ENCODE data around the gene SORL1.

DNA sequence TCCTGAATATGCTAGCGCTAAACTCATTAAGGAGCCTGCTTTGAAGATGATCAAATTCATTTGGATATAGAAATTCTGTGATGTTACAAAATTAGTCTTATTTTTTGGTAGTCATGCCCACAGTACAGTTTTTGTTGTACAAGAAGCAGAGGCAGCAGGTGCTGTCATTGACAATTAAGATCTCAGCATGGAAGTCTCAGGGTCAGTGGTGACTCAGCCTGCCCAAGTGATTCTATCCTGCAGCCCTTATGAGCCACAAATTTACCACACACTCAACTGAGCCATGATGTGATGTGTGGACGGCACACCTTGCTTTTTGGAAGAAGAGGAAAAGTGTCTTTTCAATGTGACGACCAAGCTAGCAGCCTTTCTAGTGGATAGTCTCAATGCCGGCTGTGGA is 154.2 kb downstream of the SORL1 start:
- TF ChIP-seq, protein P1, sequence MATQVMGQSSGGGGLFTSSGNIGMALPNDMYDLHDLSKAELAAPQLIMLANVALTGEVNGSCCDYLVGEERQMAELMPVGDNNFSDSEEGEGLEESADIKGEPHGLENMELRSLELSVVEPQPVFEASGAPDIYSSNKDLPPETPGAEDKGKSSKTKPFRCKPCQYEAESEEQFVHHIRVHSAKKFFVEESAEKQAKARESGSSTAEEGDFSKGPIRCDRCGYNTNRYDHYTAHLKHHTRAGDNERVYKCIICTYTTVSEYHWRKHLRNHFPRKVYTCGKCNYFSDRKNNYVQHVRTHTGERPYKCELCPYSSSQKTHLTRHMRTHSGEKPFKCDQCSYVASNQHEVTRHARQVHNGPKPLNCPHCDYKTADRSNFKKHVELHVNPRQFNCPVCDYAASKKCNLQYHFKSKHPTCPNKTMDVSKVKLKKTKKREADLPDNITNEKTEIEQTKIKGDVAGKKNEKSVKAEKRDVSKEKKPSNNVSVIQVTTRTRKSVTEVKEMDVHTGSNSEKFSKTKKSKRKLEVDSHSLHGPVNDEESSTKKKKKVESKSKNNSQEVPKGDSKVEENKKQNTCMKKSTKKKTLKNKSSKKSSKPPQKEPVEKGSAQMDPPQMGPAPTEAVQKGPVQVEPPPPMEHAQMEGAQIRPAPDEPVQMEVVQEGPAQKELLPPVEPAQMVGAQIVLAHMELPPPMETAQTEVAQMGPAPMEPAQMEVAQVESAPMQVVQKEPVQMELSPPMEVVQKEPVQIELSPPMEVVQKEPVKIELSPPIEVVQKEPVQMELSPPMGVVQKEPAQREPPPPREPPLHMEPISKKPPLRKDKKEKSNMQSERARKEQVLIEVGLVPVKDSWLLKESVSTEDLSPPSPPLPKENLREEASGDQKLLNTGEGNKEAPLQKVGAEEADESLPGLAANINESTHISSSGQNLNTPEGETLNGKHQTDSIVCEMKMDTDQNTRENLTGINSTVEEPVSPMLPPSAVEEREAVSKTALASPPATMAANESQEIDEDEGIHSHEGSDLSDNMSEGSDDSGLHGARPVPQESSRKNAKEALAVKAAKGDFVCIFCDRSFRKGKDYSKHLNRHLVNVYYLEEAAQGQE (IDR thresholded peaks at IDR 0.05; ENCODE audit: low read depth), result no peak
- TF ChIP-seq, protein P2, sequence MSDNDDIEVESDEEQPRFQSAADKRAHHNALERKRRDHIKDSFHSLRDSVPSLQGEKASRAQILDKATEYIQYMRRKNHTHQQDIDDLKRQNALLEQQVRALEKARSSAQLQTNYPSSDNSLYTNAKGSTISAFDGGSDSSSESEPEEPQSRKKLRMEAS (IDR thresholded peaks at IDR 0.05), result no peak
- TF ChIP-seq EP300 (IDR thresholded peaks at IDR 0.05; ENCODE audit: borderline replicate concordance), result no peak
- no peak for TF ChIP-seq RAD21 (IDR thresholded peaks at IDR 0.05; ENCODE audit: low read depth)
- TF ChIP-seq TEAD4 (IDR thresholded peaks at IDR 0.05), result no peak
- no peak for TF ChIP-seq NFIC (IDR thresholded peaks at IDR 0.05)
- TF ChIP-seq, protein P3, sequence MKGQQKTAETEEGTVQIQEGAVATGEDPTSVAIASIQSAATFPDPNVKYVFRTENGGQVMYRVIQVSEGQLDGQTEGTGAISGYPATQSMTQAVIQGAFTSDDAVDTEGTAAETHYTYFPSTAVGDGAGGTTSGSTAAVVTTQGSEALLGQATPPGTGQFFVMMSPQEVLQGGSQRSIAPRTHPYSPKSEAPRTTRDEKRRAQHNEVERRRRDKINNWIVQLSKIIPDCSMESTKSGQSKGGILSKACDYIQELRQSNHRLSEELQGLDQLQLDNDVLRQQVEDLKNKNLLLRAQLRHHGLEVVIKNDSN (IDR thresholded peaks at IDR 0.05), result no peak
- no peak for TF ChIP-seq CEBPB (IDR thresholded peaks at IDR 0.05)
